ENCODE data around the gene LRRC4. TPM values are rescaled to one million over a fixed set of nuclear protein-coding genes. Genes with fewer than 3 reads are reported as not detected.

Gene LRRC4
- total RNA-seq, 1 donor from 2014 or later, result 0.70 TPM

- peaks cover 12% of the 10 kb centered on the region for H3K4me1 Mint-ChIP-seq (ENCODE audit: unreplicated experiment)
- no peak overlapping the region for H3K4me3 Mint-ChIP-seq (ENCODE audit: unreplicated experiment)
- H3K27ac Mint-ChIP-seq (ENCODE audit: unreplicated experiment), result no peak overlapping the region
- no peaks in the 10 kb centered on the region for H3K27me3 Mint-ChIP-seq (ENCODE audit: unreplicated experiment)
- no peak for DNase-seq (ENCODE audit: extremely low spot score, unreplicated experiment)
- peaks cover 6% of the 10 kb centered on the region for H3K36me3 Mint-ChIP-seq (ENCODE audit: unreplicated experiment)
- no peak for TF ChIP-seq CTCF (IDR thresholded peaks at IDR 0.05)
- no peaks in the 10 kb centered on the region for H3K9me3 Mint-ChIP-seq (ENCODE audit: unreplicated experiment)
Observed at GRCh38 chr7:128076196-128076795, 45.1 kb upstream of the LRRC4 start.

GRCh38 chr7:128075242-128076095 is 44.2 kb upstream of the LRRC4 start:
- Mint-ChIP-seq H3K9me3 (ENCODE audit: unreplicated experiment) (no peaks in the 10 kb centered on the region), H3K4me1 (ENCODE audit: unreplicated experiment) (peaks cover 12% of the 10 kb centered on the region), H3K27ac (ENCODE audit: unreplicated experiment) (no peak overlapping the region), H3K36me3 (ENCODE audit: unreplicated experiment) (peaks cover 4% of the 10 kb centered on the region), H3K27me3 (ENCODE audit: unreplicated experiment) (no peaks in the 10 kb centered on the region), H3K4me3 (ENCODE audit: unreplicated experiment) (no peak overlapping the region)
- DNase-seq (ENCODE audit: extremely low spot score, unreplicated experiment), result no peak
- no peak for TF ChIP-seq CTCF (IDR thresholded peaks at IDR 0.05)

- no peak overlapping the region for H3K4me3 Mint-ChIP-seq (ENCODE audit: unreplicated experiment)
- H3K27ac Mint-ChIP-seq (ENCODE audit: unreplicated experiment), result no peak overlapping the region
- peaks cover 12% of the 10 kb centered on the region for H3K4me1 Mint-ChIP-seq (ENCODE audit: unreplicated experiment)
- H3K27me3 Mint-ChIP-seq (ENCODE audit: unreplicated experiment), result no peaks in the 10 kb centered on the region
- no peak for DNase-seq (ENCODE audit: extremely low spot score, unreplicated experiment)
- no peaks in the 10 kb centered on the region for H3K9me3 Mint-ChIP-seq (ENCODE audit: unreplicated experiment)
- no peak for TF ChIP-seq CTCF (IDR thresholded peaks at IDR 0.05)
- peaks cover 2% of the 10 kb centered on the region for H3K36me3 Mint-ChIP-seq (ENCODE audit: unreplicated experiment)
Observed at GRCh38 chr7:128074736-128075135, 43.5 kb upstream of the LRRC4 start.

- Mint-ChIP-seq H3K27ac (ENCODE audit: unreplicated experiment) (no peak overlapping the region), H3K27me3 (ENCODE audit: unreplicated experiment) (no peaks in the 10 kb centered on the region), H3K4me3 (ENCODE audit: unreplicated experiment) (no peak overlapping the region), H3K4me1 (ENCODE audit: unreplicated experiment) (peaks cover 12% of the 10 kb centered on the region), H3K36me3 (ENCODE audit: unreplicated experiment) (peaks cover 2% of the 10 kb centered on the region), H3K9me3 (ENCODE audit: unreplicated experiment) (no peaks in the 10 kb centered on the region)
- TF ChIP-seq CTCF (IDR thresholded peaks at IDR 0.05), result no peak
- DNase-seq (ENCODE audit: extremely low spot score, unreplicated experiment), result no peak
Observed at GRCh38 chr7:128074336-128074735, 43.1 kb upstream of the LRRC4 start.

GRCh38 chr7:128073671-128074310 is 42.6 kb upstream of the LRRC4 start:
- no peaks in the 10 kb centered on the region for H3K9me3 Mint-ChIP-seq (ENCODE audit: unreplicated experiment)
- no peak overlapping the region for H3K4me3 Mint-ChIP-seq (ENCODE audit: unreplicated experiment)
- H3K4me1 Mint-ChIP-seq (ENCODE audit: unreplicated experiment), result peaks cover 12% of the 10 kb centered on the region
- H3K36me3 Mint-ChIP-seq (ENCODE audit: unreplicated experiment), result peaks cover 2% of the 10 kb centered on the region
- no peaks in the 10 kb centered on the region for H3K27me3 Mint-ChIP-seq (ENCODE audit: unreplicated experiment)
- TF ChIP-seq CTCF (IDR thresholded peaks at IDR 0.05), result no peak
- no peak overlapping the region for H3K27ac Mint-ChIP-seq (ENCODE audit: unreplicated experiment)
- DNase-seq (ENCODE audit: extremely low spot score, unreplicated experiment), result no peak
